GM12875 (cell line): ENCODE data around the gene SHISA5.

ENCODE experiments used
- H3K4me3 ChIP-seq: one replicate; pipeline ENCODE4 v1.5.1; 2011; ENCODE audit warnings: low read depth, low read length, control low read depth
- CTCF ChIP-seq: IDR thresholded peaks from 2 replicates; pipeline ENCODE4 v1.5.1; 2011; ENCODE audit warnings: low read depth, mild to moderate bottlenecking, control low read depth, inconsistent platforms, low read length, moderate library complexity, borderline replicate concordance; ENCODE audit not compliant: insufficient read depth

The SHISA5 gene

GRCh38 chr3:48428088-48428571 lies 75.8 kb downstream of the SHISA5 start:
- no peak for TF ChIP-seq CTCF
- no peak overlapping the region for H3K4me3 ChIP-seq

GRCh38 chr3:48427630-48427962 lies 76.4 kb downstream of the SHISA5 start:
- no peak overlapping the region for H3K4me3 ChIP-seq
- no peak for TF ChIP-seq CTCF

- no peak overlapping the region for H3K4me3 ChIP-seq
- TF ChIP-seq CTCF: no peak
These were observed 76.9 kb downstream of the SHISA5 start for GRCh38 chr3:48426944-48427629.

- H3K4me3 ChIP-seq: no peak overlapping the region
These were observed 77.5 kb downstream of the SHISA5 start for GRCh38 chr3:48426401-48426909.

GRCh38 chr3:48425281-48425812 lies 78.6 kb downstream of the SHISA5 start:
- no peak for TF ChIP-seq CTCF
- no peak overlapping the region for H3K4me3 ChIP-seq

More at GRCh38 chr3:48426401-48426909, 77.5 kb downstream of the SHISA5 start:
- no peak for TF ChIP-seq CTCF

GRCh38 chr3:48423883-48424695 lies 79.9 kb downstream of the SHISA5 start:
- no peak overlapping the region for H3K4me3 ChIP-seq
- TF ChIP-seq CTCF: no peak
